ENCODE results near the gene UBASH3A.
"Not testable (repeated sequence)": the region's sequence is repeated elsewhere in the genome, so short reads cannot be mapped to it uniquely, and the experiment has no call there.

The UBASH3A gene

GRCh38 chr21:42390193-42390592 is 13.5 kb upstream of the UBASH3A start:
- no peak for DNase-seq (ENCODE audit: low spot score)

GRCh38 chr21:42390696-42391095 is 13.0 kb upstream of the UBASH3A start:
- no peak for DNase-seq (ENCODE audit: low spot score)

GRCh38 chr21:42391297-42391696 is 12.4 kb upstream of the UBASH3A start:
- no peak for DNase-seq (ENCODE audit: low spot score)

GRCh38 chr21:42392731-42393442 is 10.8 kb upstream of the UBASH3A start:
- DNase-seq (ENCODE audit: low spot score): no peak

- no peak for DNase-seq (ENCODE audit: low spot score)
Measured at GRCh38 chr21:42393443-42393950, 10.2 kb upstream of the UBASH3A start.

- no peak for DNase-seq (ENCODE audit: low spot score)
Measured at GRCh38 chr21:42395302-42395701, 8.4 kb upstream of the UBASH3A start.

- no peak for DNase-seq (ENCODE audit: low spot score)
Measured at GRCh38 chr21:42395905-42396651, 7.6 kb upstream of the UBASH3A start, which contains the start of gene TMPRSS3. Gene TMPRSS3 (minus strand): TSS chr21:42396052. CDS start chr21:42395417, 635 bp downstream.

- DNase-seq (ENCODE audit: low spot score): no peak
Measured at GRCh38 chr21:42396799-42397745, 6.6 kb upstream of the UBASH3A start.

GRCh38 chr21:42397746-42398394 is 5.8 kb upstream of the UBASH3A start:
- no peak for DNase-seq (ENCODE audit: low spot score)

- no peak for DNase-seq (ENCODE audit: low spot score)
Measured at GRCh38 chr21:42398436-42399028, 5.2 kb upstream of the UBASH3A start.

GRCh38 chr21:42400525-42400924 is 3.2 kb upstream of the UBASH3A start:
- DNase-seq (ENCODE audit: low spot score): no peak

- DNase-seq (ENCODE audit: low spot score): no peak
Measured at GRCh38 chr21:42401154-42401553, 2.5 kb upstream of the UBASH3A start.

GRCh38 chr21:42401820-42402251 is 1.9 kb upstream of the UBASH3A start:
- no peak for DNase-seq (ENCODE audit: low spot score)

GRCh38 chr21:42404539-42404938 is 837 bp downstream of the UBASH3A start:
- DNase-seq (ENCODE audit: low spot score): no peak

GRCh38 chr21:42405064-42406013 is 1.6 kb downstream of the UBASH3A start:
- no peak for DNase-seq (ENCODE audit: low spot score)

GRCh38 chr21:42406201-42406621 is 2.5 kb downstream of the UBASH3A start:
- no peak for DNase-seq (ENCODE audit: low spot score)

GRCh38 chr21:42406866-42407265 is 3.2 kb downstream of the UBASH3A start:
- DNase-seq (ENCODE audit: low spot score): no peak

GRCh38 chr21:42407476-42407875 is 3.8 kb downstream of the UBASH3A start:
- no peak for DNase-seq (ENCODE audit: low spot score)

GRCh38 chr21:42408718-42409117 is 5.0 kb downstream of the UBASH3A start:
- not testable (repeated sequence) for DNase-seq (ENCODE audit: low spot score)

- no peak for DNase-seq (ENCODE audit: low spot score)
Measured at GRCh38 chr21:42409366-42409765, 5.7 kb downstream of the UBASH3A start.

Measured in AG20443 (cell line).